ENCODE results near the gene CSGALNACT2. TPM values are rescaled to one million over a fixed set of nuclear protein-coding genes. Genes with fewer than 3 reads are reported as not detected.

Gene CSGALNACT2
- total and polyA plus RNA-seq, 9 of the 15 experiments (the other 6 are each of a cell fraction or from before 2014, with no cell fraction given): 1.4 to 7.3 (median 3.5) TPM

- no peak overlapping the region for H3K4me2 ChIP-seq (ENCODE audit: insufficient read depth, low read length)
- H3K79me2 ChIP-seq (ENCODE audit: control insufficient read depth, insufficient read depth, low read length): no peaks in the 10 kb centered on the region
- WGBS (ENCODE audit: insufficient coverage, low coverage, missing lambda C conversion rate): 3% methylated on average over 5 of the region's 5 CpGs
- H3K9me1 ChIP-seq (ENCODE audit: control insufficient read depth, insufficient read depth, low read length): no peaks in the 10 kb centered on the region
- no peak overlapping the region for H3K27ac ChIP-seq (ENCODE audit: extremely low read depth, low read depth, low read length)
- TF ChIP-seq ELK1 (CRISPR knock-in tag; IDR thresholded peaks at IDR 0.05): no peak
- no peak for TF ChIP-seq ZKSCAN8 (CRISPR knock-in tag; IDR thresholded peaks at IDR 0.05)
- TF ChIP-seq POLR3G (IDR thresholded peaks at IDR 0.05; ENCODE audit: extremely low read depth, insufficient read length, insufficient replicate concordance): no peak
- no peak for TF ChIP-seq ZFP1 (CRISPR knock-in tag; IDR thresholded peaks at IDR 0.05)
- TF ChIP-seq CTCF (IDR thresholded peaks at IDR 0.05 in 2 of 3, conservative IDR thresholded peaks at IDR 0.05 in 1 of 3; ENCODE audit: insufficient read depth in 2 of 3, low read depth in 1 of 3, low read length in 3 of 3): no peak
- TF ChIP-seq CREB5 (CRISPR knock-in tag; IDR thresholded peaks at IDR 0.05): no peak
- TF ChIP-seq ZNF79 (CRISPR knock-in tag; IDR thresholded peaks at IDR 0.05; ENCODE audit: low read depth): no peak
- TF ChIP-seq RBFOX2 (IDR thresholded peaks at IDR 0.05; ENCODE audit: low read depth, low read length): no peak
- TF ChIP-seq ARID4B (CRISPR knock-in tag; IDR thresholded peaks at IDR 0.05): no peak
- TF ChIP-seq CXXC5 (CRISPR knock-in tag; IDR thresholded peaks at IDR 0.05): no peak
- in situ Hi-C loops (cut with MboI) (no loop called here), intact Hi-C loops (cut with micrococcal nuclease) (no loop called here)
- H3K27me3 ChIP-seq (ENCODE audit: control insufficient read depth in 2 of 2, insufficient read depth in 2 of 2, low read length in 2 of 2): peaks cover 7 to 45% of the 10 kb centered on the region in 2 experiments; a peak in 3 of 5 replicates
- H2AFZ ChIP-seq (ENCODE audit: low read depth, low read length): no peak overlapping the region
- POLR2A ChIA-PET: interaction anchor here (0.5 to 1.0 kb wide), 2 partner anchors 15 to 189 kb away, joined by 3 read pairs; no protein-coding TSS in a partner anchor
- H3K9ac ChIP-seq (ENCODE audit: insufficient read depth in 1 of 2, low read depth in 2 of 2, low read length in 2 of 2): no peak overlapping the region
- DNase-seq (ENCODE audit: extremely low read depth in 1 of 4, low spot score in 3 of 4): no peak
- peaks cover 12% of the 10 kb centered on the region; the same call in 1 of the 2 replicates for H4K20me1 ChIP-seq (replicated peaks; ENCODE audit: control insufficient read depth, insufficient read depth, low read length)
- peaks cover 1 to 44% of the 10 kb centered on the region in 2 experiments; a peak in 3 of 5 replicates for H3K4me1 ChIP-seq (replicated peaks in 1 of 2; ENCODE audit: control insufficient read depth in 2 of 2, insufficient read depth in 2 of 2, low read length in 2 of 2)
- FAIRE-seq: no peak
- no peaks in the 10 kb centered on the region for H3K36me3 ChIP-seq (ENCODE audit: control insufficient read depth, insufficient read depth, low read length)
- no peaks in the 10 kb centered on the region for H3K9me3 ChIP-seq (replicated peaks; ENCODE audit: control insufficient read depth, insufficient read depth, low read depth, low read length)
- H3K4me3 ChIP-seq: no peak overlapping the region
- CTCF ChIA-PET (ENCODE audit: low intra/inter-chr PET ratio): interaction anchor here (0.5 kb wide), 1 partner anchor 39 kb away, joined by 3 read pairs; no protein-coding TSS in a partner anchor
- ATAC-seq: no peak
- no TSS peak for BruUV-seq (replicated peaks)
Observed at GRCh38 chr10:43209651-43210141, 71.5 kb downstream of the CSGALNACT2 start.
